ENCODE results near the gene CCDC92B.

- TF ChIP-seq EZH2 (IDR thresholded peaks at IDR 0.05) (no peak), EZH2phosphoT487 (IDR thresholded peaks at IDR 0.05) (no peak)
- TF ChIP-seq, protein P1, sequence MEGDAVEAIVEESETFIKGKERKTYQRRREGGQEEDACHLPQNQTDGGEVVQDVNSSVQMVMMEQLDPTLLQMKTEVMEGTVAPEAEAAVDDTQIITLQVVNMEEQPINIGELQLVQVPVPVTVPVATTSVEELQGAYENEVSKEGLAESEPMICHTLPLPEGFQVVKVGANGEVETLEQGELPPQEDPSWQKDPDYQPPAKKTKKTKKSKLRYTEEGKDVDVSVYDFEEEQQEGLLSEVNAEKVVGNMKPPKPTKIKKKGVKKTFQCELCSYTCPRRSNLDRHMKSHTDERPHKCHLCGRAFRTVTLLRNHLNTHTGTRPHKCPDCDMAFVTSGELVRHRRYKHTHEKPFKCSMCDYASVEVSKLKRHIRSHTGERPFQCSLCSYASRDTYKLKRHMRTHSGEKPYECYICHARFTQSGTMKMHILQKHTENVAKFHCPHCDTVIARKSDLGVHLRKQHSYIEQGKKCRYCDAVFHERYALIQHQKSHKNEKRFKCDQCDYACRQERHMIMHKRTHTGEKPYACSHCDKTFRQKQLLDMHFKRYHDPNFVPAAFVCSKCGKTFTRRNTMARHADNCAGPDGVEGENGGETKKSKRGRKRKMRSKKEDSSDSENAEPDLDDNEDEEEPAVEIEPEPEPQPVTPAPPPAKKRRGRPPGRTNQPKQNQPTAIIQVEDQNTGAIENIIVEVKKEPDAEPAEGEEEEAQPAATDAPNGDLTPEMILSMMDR (IDR thresholded peaks at IDR 0.05) = no peak
Measured at GRCh38 chr17:2709183-2709661, 40.2 kb downstream of the CCDC92B start.

Data from neural progenitor cell (in vitro differentiated cells).